ENCODE data around the gene APC. TPM values are rescaled to one million over a fixed set of nuclear protein-coding genes. Genes with fewer than 3 reads are reported as not detected.

Gene APC
- total RNA-seq, 6 experiments from 2014 or later = 51.9 to 69.2 (median 53.9) TPM

DNA sequence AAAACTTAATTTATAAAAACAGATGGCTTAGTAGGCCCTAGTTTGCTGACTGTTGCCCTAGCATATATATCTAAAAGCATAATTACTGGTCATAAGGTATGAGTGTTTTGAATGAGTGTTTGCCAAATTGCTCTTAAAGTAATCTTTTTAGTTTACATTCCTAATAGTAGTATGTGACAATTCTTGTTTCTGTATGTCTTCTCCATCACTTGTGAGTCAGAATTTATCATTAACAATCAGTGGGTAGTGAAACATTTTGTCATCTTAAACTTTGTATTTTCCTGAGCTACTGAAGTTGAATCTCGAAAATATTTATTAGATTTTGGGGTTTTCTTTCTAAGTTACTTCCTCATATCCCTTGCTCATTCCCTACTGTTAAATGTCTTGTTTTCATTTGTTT is 49.6 kb downstream of the APC start:
- peaks cover 15% of the 10 kb centered on the region for H3K36me3 Mint-ChIP-seq (ENCODE audit: low read depth)
- TF ChIP-seq, protein P1, sequence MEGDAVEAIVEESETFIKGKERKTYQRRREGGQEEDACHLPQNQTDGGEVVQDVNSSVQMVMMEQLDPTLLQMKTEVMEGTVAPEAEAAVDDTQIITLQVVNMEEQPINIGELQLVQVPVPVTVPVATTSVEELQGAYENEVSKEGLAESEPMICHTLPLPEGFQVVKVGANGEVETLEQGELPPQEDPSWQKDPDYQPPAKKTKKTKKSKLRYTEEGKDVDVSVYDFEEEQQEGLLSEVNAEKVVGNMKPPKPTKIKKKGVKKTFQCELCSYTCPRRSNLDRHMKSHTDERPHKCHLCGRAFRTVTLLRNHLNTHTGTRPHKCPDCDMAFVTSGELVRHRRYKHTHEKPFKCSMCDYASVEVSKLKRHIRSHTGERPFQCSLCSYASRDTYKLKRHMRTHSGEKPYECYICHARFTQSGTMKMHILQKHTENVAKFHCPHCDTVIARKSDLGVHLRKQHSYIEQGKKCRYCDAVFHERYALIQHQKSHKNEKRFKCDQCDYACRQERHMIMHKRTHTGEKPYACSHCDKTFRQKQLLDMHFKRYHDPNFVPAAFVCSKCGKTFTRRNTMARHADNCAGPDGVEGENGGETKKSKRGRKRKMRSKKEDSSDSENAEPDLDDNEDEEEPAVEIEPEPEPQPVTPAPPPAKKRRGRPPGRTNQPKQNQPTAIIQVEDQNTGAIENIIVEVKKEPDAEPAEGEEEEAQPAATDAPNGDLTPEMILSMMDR (IDR thresholded peaks at IDR 0.05) = no peak
- peaks cover 34% of the 10 kb centered on the region for H3K4me1 Mint-ChIP-seq (ENCODE audit: low read depth)
- peak overlapping the region; percentile 33 for H3K27ac Mint-ChIP-seq
- no peaks in the 10 kb centered on the region for H3K27me3 Mint-ChIP-seq (ENCODE audit: insufficient read depth)
- peak; percentile 46 for DNase-seq
- no peak overlapping the region for H3K4me3 Mint-ChIP-seq
- no peaks in the 10 kb centered on the region for H3K9me3 Mint-ChIP-seq

DNA sequence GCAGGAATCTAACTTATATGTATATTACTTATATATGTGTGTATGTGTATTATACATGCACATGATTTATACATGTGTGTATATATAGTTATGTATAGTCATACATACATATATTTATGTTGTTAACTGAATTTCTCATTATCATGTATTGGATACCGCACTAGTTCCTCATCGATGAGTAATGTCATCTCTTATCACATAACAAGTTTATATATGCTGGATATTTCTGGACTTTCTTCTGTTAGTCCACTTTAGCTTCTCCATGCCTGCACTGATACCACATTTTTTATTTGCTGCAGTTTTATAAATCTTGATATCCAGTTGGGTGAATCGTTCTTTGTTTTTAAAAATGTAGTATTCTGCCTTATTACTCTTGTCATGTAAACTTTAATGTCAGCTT is 50.2 kb downstream of the APC start:
- Mint-ChIP-seq H3K27ac (no peak overlapping the region), H3K4me1 (ENCODE audit: low read depth) (peaks cover 37% of the 10 kb centered on the region), H3K9me3 (no peaks in the 10 kb centered on the region), H3K36me3 (ENCODE audit: low read depth) (peaks cover 11% of the 10 kb centered on the region), H3K4me3 (no peak overlapping the region), H3K27me3 (ENCODE audit: insufficient read depth) (no peaks in the 10 kb centered on the region; the same call in 1 of the 2 replicates)
- DNase-seq = no peak
- TF ChIP-seq, protein P1 (IDR thresholded peaks at IDR 0.05) = no peak

DNA sequence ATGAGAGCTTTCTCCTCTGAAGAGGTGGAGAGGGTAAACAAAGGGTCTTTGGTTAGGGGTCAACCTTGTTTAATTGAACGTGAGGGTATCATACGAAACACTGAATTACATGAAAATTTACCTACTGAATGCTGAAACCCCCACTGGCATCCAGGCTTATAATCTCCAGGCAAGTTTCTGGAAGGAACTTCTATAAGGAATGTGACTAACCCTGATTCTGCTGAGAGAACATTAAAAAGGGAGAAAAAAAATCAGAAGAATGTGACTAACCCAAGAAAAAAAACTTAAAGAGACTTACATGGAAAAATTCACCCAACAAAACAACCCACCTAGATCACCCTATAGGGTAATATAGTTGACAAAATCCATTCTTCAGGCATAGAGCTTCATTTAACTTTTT is 55.5 kb downstream of the APC start:
- H3K27me3 Mint-ChIP-seq (ENCODE audit: insufficient read depth) = no peaks in the 10 kb centered on the region; the same call in 1 of the 2 replicates
- peak overlapping the region; percentile 57 for H3K27ac Mint-ChIP-seq
- H3K9me3 Mint-ChIP-seq = no peaks in the 10 kb centered on the region
- DNase-seq = peak; percentile 11
- TF ChIP-seq, protein P1 (IDR thresholded peaks at IDR 0.05) = no peak
- H3K4me3 Mint-ChIP-seq = no peak overlapping the region; the same call in 1 of the 2 replicates
- peaks cover 34% of the 10 kb centered on the region for H3K36me3 Mint-ChIP-seq (ENCODE audit: low read depth)
- peaks cover 33% of the 10 kb centered on the region for H3K4me1 Mint-ChIP-seq (ENCODE audit: low read depth)

DNA sequence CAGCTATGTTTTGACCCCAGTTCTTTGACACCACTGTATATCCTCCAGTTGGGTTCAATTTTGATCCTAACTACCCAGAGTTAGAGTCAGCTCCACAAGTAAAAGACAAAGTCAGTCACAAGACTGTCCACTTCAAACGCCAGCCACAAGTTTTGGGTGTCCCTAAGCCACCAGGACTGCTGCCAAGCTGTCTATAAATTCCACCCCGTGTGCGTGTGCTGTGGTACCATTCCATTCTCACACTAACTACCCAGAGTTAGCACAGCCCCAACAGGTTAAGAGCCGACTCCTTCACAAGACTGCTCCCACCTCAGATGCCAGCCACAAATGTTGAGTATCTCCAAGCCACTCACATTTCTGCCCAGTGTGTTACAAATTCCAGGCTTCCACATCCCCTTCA is 56.7 kb downstream of the APC start:
- Mint-ChIP-seq H3K4me3 (no peak overlapping the region), H3K27me3 (ENCODE audit: insufficient read depth) (no peaks in the 10 kb centered on the region; the same call in 1 of the 2 replicates), H3K36me3 (ENCODE audit: low read depth) (peaks cover 40% of the 10 kb centered on the region), H3K4me1 (ENCODE audit: low read depth) (peaks cover 32% of the 10 kb centered on the region), H3K9me3 (no peaks in the 10 kb centered on the region), H3K27ac (no peak overlapping the region)
- TF ChIP-seq, protein P1 (IDR thresholded peaks at IDR 0.05) = no peak
- DNase-seq = no peak

DNA sequence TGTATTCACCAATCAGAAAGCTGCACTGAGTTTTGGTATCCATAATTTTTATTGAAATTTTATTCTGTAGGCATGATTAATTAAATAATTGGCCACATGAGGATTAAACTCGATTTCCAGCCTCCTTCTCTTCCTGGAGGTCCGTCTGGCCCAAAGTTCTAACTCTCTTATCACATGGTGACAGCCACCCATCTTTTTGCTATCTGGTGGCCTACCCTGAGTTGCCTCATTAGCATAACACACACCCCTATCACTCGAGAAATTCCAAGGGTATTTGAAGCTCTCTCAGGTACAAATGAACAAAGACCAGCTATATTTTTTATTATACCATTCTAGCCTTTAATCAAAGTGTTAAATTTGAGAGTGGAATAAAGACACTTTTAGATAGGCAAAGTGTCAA is 57.7 kb downstream of the APC start:
- peaks cover 40% of the 10 kb centered on the region for H3K36me3 Mint-ChIP-seq (ENCODE audit: low read depth)
- no peaks in the 10 kb centered on the region; the same call in 1 of the 2 replicates for H3K27me3 Mint-ChIP-seq (ENCODE audit: insufficient read depth)
- H3K9me3 Mint-ChIP-seq = no peaks in the 10 kb centered on the region
- TF ChIP-seq, protein P1 (IDR thresholded peaks at IDR 0.05) = no peak
- peaks cover 32% of the 10 kb centered on the region for H3K4me1 Mint-ChIP-seq (ENCODE audit: low read depth)
- DNase-seq = no peak
- no peak overlapping the region for H3K27ac Mint-ChIP-seq
- H3K4me3 Mint-ChIP-seq = no peak overlapping the region

Data from HFFc6 (cell line).